H1 (cell line): ENCODE results near the gene PIEZO1. TPM values are rescaled to one million over a fixed set of nuclear protein-coding genes. Genes with fewer than 3 reads are reported as not detected.

Source experiments
- polyA plus RNA-seq, 7 experiments: library from polyadenylated mRNA; depleted of rRNA in 3 of 7; stranded (reverse) in 5 of 7; unstranded in 2 of 7; fragments of >200 nt in 5 of 7; fragments of 200-250 nt in 2 of 7; gene quantifications; 1 replicate in 5 of 7; 2 replicates in 1 of 7; 4 replicates in 1 of 7; pipeline versions ENCODE4 v1.2.1 to v1.2.3, GENCODE V29; 2011 to 2013; ENCODE audit warnings: missing spikeins in 2 of 7, mixed read lengths in 2 of 7
- total RNA-seq: library from RNA; stranded (reverse); fragmentation: NEBNext Ultra II Directional; extraction: Animal tissue kit (Norgen Biotek cat#: 25700); gene quantifications from 2 replicates; pipeline ENCODE4 v1.2.1, GENCODE V29; 2021
- TF ChIP-seq, protein P1 (sequence below): fragments of 300-600 bp; sonication (generic); IDR thresholded peaks from 2 replicates; pipeline ENCODE4 v1.7.1; 2012; ENCODE audit warnings: low read length, moderate library complexity, mild to moderate bottlenecking, inconsistent platforms; ENCODE audit not compliant: insufficient replicate concordance

Gene PIEZO1
- total and polyA plus RNA-seq, 2 of the 8 experiments (the other 6 are each of a cell fraction or from before 2014, with no cell fraction given) = 42.3 to 67.5 TPM

DNA sequence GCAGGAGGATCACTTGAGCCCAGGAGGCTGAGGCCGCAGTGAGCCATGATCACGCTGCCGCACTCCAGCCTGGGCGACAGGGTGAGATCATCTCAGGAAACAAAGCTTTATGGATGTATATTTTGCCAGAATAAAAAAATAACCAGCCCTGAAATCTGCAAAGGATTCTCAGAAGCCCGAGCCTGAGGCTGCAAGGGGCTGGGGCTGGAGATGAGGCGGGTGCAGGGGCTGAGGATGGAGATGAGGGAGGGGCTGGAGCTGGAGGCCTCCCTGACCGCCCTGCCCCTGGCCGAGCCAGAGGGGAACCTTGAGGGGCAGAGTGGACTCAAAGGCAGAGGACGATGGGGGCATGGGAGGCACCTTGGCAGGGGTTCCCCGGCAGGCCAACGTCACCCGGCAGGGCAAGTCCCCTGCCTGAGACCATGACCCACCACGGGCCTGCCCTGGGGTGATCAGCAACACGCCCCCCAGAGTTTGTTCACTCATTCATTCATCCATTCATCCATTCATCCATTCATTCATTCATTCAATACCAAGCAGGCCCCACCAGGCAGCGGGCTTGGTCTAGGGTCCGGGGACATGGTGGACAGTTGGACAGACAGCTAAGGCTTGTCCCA lies 32.5 kb downstream of the PIEZO1 start (continued):
- TF ChIP-seq, protein P1, sequence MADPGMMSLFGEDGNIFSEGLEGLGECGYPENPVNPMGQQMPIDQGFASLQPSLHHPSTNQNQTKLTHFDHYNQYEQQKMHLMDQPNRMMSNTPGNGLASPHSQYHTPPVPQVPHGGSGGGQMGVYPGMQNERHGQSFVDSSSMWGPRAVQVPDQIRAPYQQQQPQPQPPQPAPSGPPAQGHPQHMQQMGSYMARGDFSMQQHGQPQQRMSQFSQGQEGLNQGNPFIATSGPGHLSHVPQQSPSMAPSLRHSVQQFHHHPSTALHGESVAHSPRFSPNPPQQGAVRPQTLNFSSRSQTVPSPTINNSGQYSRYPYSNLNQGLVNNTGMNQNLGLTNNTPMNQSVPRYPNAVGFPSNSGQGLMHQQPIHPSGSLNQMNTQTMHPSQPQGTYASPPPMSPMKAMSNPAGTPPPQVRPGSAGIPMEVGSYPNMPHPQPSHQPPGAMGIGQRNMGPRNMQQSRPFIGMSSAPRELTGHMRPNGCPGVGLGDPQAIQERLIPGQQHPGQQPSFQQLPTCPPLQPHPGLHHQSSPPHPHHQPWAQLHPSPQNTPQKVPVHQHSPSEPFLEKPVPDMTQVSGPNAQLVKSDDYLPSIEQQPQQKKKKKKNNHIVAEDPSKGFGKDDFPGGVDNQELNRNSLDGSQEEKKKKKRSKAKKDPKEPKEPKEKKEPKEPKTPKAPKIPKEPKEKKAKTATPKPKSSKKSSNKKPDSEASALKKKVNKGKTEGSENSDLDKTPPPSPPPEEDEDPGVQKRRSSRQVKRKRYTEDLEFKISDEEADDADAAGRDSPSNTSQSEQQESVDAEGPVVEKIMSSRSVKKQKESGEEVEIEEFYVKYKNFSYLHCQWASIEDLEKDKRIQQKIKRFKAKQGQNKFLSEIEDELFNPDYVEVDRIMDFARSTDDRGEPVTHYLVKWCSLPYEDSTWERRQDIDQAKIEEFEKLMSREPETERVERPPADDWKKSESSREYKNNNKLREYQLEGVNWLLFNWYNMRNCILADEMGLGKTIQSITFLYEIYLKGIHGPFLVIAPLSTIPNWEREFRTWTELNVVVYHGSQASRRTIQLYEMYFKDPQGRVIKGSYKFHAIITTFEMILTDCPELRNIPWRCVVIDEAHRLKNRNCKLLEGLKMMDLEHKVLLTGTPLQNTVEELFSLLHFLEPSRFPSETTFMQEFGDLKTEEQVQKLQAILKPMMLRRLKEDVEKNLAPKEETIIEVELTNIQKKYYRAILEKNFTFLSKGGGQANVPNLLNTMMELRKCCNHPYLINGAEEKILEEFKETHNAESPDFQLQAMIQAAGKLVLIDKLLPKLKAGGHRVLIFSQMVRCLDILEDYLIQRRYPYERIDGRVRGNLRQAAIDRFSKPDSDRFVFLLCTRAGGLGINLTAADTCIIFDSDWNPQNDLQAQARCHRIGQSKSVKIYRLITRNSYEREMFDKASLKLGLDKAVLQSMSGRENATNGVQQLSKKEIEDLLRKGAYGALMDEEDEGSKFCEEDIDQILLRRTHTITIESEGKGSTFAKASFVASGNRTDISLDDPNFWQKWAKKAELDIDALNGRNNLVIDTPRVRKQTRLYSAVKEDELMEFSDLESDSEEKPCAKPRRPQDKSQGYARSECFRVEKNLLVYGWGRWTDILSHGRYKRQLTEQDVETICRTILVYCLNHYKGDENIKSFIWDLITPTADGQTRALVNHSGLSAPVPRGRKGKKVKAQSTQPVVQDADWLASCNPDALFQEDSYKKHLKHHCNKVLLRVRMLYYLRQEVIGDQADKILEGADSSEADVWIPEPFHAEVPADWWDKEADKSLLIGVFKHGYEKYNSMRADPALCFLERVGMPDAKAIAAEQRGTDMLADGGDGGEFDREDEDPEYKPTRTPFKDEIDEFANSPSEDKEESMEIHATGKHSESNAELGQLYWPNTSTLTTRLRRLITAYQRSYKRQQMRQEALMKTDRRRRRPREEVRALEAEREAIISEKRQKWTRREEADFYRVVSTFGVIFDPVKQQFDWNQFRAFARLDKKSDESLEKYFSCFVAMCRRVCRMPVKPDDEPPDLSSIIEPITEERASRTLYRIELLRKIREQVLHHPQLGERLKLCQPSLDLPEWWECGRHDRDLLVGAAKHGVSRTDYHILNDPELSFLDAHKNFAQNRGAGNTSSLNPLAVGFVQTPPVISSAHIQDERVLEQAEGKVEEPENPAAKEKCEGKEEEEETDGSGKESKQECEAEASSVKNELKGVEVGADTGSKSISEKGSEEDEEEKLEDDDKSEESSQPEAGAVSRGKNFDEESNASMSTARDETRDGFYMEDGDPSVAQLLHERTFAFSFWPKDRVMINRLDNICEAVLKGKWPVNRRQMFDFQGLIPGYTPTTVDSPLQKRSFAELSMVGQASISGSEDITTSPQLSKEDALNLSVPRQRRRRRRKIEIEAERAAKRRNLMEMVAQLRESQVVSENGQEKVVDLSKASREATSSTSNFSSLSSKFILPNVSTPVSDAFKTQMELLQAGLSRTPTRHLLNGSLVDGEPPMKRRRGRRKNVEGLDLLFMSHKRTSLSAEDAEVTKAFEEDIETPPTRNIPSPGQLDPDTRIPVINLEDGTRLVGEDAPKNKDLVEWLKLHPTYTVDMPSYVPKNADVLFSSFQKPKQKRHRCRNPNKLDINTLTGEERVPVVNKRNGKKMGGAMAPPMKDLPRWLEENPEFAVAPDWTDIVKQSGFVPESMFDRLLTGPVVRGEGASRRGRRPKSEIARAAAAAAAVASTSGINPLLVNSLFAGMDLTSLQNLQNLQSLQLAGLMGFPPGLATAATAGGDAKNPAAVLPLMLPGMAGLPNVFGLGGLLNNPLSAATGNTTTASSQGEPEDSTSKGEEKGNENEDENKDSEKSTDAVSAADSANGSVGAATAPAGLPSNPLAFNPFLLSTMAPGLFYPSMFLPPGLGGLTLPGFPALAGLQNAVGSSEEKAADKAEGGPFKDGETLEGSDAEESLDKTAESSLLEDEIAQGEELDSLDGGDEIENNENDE = no peak
